ENCODE data around the gene KRTAP19-6.
"Not testable (repeated sequence)": the region's sequence is repeated elsewhere in the genome, so short reads cannot be mapped to it uniquely, and the experiment has no call there.

Gene KRTAP19-6

GRCh38 chr21:30541764-30542163 is at the start of gene KRTAP19-6:
Gene KRTAP19-6 (minus strand): TSS chr21:30541864. CDS start chr21:30541833, 31 bp downstream.
- DNase-seq = no peak

- DNase-seq = no peak
Measured at GRCh38 chr21:30590297-30590696, 48.6 kb upstream of the KRTAP19-6 start, which contains the start of gene KRTAP22-2. Gene KRTAP22-2 (minus strand): TSS chr21:30590397.

GRCh38 chr21:30582870-30583269 is 41.2 kb upstream of the KRTAP19-6 start:
- DNase-seq = no peak

GRCh38 chr21:30580132-30580531 is 38.5 kb upstream of the KRTAP19-6 start:
- DNase-seq = no peak

- peak in 2 of 58 donors; percentile 2 to 15 for DNase-seq
Measured at GRCh38 chr21:30579346-30579745, 37.7 kb upstream of the KRTAP19-6 start.

- peak in 1 of 58 donors; percentile 0 for DNase-seq
Measured at GRCh38 chr21:30577766-30578165, 36.1 kb upstream of the KRTAP19-6 start.

GRCh38 chr21:30567617-30568016 is 26.0 kb upstream of the KRTAP19-6 start:
- no peak for DNase-seq

GRCh38 chr21:30563630-30564029 is 22.0 kb upstream of the KRTAP19-6 start:
- DNase-seq = no peak

GRCh38 chr21:30563072-30563471 is 21.4 kb upstream of the KRTAP19-6 start:
- no peak for DNase-seq

GRCh38 chr21:30561957-30562356 is 20.3 kb upstream of the KRTAP19-6 start:
- DNase-seq = no peak

GRCh38 chr21:30561264-30561895 is 19.7 kb upstream of the KRTAP19-6 start, which contains the start of gene KRTAP19-7:
Gene KRTAP19-7 (minus strand): TSS chr21:30561314. CDS start chr21:30561289, 25 bp downstream.
- no peak for DNase-seq

GRCh38 chr21:30555095-30555494 is 13.4 kb upstream of the KRTAP19-6 start:
- no peak for DNase-seq

- no peak for DNase-seq
Measured at GRCh38 chr21:30552782-30553181, 11.1 kb upstream of the KRTAP19-6 start.

- DNase-seq = no peak
Measured at GRCh38 chr21:30518876-30519275, 22.8 kb downstream of the KRTAP19-6 start.

- DNase-seq = no peak
Measured at GRCh38 chr21:30515681-30516080, 26.0 kb downstream of the KRTAP19-6 start.

GRCh38 chr21:30505621-30506205 is 36.0 kb downstream of the KRTAP19-6 start:
- DNase-seq = not testable (repeated sequence)

- DNase-seq = no peak
Measured at GRCh38 chr21:30502041-30502440, 39.6 kb downstream of the KRTAP19-6 start, which contains the start of gene KRTAP19-5. Gene KRTAP19-5 (minus strand): TSS chr21:30502141. CDS start chr21:30502090, 51 bp downstream.

GRCh38 chr21:30497065-30497464 is 44.6 kb downstream of the KRTAP19-6 start, which contains the start of gene KRTAP19-4:
Gene KRTAP19-4 (minus strand): TSS chr21:30497165. CDS start chr21:30497110, 55 bp downstream.
- DNase-seq = no peak

GRCh38 chr21:30491963-30492428 is 49.7 kb downstream of the KRTAP19-6 start, which contains the start of gene KRTAP19-3:
Gene KRTAP19-3 (minus strand): TSS chr21:30492013. CDS start chr21:30491957, 56 bp downstream.
- DNase-seq = no peak

Data from anterior cingulate cortex (tissue), 58 donors.